NCI-H510A treated with DMSO at 0.1 percent for 48 hours (cell line): ENCODE measurements around the gene GPR146.
"Not testable (repeated sequence)": the region's sequence is repeated elsewhere in the genome, so short reads cannot be mapped to it uniquely, and the experiment has no call there.

Experiments
- DNase-seq: peaks from one replicate; lab custom pipeline; 2025; lab: John Stamatoyannopoulos, UW

GPR146 gene, protein sequence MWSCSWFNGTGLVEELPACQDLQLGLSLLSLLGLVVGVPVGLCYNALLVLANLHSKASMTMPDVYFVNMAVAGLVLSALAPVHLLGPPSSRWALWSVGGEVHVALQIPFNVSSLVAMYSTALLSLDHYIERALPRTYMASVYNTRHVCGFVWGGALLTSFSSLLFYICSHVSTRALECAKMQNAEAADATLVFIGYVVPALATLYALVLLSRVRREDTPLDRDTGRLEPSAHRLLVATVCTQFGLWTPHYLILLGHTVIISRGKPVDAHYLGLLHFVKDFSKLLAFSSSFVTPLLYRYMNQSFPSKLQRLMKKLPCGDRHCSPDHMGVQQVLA

DNA sequence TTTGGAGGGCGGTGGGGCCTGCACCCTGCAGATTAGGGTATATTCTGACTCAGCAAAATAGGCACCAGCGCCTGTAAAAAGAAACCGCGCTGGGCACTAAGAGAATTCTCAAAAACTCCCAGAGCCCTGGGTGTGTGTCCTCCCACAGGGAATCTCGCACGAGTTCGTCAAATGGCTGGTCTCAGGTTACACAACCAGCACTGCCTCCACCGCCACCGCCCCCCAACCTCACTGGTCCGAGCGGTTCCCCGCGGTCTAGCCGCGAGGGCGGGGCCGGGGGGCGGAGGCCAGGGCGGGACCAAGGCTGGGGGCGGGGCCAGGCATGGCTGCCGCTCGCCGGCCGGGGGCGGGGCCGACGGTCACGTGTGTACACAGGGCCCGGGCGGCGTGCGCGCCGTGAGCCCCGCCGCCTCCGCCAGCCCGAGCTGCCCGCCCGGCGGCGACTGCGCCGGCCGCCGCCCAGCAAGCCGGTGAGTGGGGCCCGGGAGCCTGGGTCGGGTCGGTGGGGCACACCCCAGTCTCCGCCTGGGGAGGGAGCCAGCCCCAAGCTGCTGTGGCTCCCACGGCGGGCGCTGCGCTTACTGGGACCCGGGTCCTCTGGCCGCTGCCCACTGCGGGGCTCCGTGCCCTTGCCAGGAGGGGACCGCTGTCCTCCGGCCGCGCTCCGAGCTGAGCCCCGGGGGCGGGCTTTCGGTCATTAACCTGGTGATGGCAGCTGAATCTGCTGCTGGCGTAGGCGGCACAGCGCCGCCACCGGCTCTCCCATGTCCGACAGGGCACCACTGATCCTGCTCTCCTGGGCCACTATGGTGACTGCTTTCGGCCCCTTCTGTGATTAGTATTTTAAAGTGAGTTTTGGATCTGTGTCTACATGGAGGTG, at the start of gene GPR146:
TSS of gene GPR146 (plus strand) at position 358 of the 880 bp plus-strand sequence. CDS start 12,970 bp downstream, outside the sequence.
- peak; percentile 42 for DNase-seq

DNA sequence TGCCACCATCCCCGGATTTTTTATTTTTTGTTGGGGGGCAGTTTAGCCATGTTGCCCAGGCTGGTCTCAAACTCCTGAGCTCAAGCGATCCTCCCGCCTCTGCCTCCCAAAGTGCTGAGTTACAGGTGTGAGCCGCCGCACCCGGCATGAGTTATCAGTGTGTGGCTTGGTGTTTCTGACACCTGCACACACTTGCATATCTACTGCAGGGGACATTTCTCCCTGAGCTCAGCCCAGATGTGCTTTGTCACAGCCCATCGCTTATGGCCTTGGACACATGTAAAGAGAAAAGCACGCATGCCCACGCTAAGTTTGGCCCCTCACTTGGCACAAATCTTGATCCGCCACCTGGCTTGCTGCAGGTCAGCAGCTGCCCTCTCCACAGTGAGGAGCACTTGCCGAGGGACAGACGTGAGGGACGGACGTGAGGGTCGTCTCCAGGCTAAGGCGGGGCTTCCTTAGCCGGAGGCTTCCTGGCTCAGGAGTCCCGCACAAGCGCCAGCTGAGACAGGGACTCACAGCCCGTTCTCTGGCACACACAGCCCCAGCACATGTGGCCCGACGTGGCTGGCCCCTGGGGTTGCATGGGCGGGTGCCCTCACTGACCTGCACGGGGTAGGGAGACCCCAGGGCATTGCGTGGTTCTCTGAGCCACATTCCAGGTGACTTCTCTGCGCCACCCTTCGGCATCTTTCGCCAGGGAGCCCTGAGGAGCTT, 49.6 kb upstream of the GPR146 start:
- no peak for DNase-seq

DNA sequence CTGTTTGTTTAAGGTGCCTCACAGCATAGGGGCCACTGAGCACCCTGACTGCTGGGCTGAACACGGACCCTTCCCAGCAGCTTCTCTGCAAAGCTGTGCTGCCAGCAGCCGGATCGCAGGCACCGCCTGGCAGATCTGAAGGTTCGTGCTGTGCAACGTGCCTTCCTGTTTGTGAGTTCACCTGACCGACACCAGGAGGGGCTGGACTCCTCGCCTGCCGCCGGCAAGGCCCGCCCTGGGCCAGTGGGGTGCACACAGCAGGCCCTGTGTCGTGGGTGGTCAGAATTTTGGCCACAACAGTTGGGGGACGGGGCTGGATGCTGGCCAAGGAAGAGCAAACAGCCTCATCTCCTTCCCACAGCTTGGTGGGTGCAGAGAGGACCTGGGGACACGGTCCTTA, 48.8 kb upstream of the GPR146 start:
- DNase-seq, result no peak

DNA sequence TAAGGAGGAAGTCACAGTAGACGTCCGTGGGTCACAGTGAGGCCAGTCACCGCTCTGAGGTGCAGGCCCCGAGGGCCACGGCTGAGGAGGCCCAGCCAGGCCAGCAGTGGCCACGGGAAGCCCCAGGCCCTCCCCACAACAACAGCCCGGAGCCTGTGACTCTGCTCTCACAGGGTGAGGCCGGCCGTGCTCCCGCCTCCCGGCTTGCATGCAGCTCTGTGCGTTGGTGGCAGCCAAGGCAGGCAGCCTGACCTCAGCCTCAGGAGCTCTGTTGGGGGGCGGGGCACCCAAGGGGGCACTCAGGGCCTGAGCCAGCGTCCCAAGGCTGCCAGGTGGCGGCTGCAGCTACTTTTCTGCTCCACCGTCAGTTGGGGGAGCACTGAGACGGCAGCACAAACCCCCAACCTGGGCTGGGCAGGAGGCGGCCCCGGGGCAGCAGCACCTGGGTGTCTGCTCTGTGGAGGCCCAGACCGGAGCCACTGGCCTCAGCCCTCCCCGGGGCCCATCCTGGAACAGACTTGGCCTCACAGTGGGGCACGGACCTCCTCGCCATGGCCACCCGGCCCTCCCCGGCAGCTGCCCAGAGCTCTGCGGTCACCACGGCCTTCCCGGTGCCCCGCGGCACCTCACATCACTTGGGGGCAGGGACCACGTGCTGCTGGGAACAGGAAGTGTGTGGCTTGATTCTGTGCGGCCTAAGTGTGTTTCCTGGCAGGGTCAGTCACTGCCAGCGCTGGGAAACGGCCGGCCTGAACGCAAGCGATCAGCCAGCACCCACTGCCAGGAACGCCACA, 48.1 kb upstream of the GPR146 start:
- DNase-seq, result no peak

DNA sequence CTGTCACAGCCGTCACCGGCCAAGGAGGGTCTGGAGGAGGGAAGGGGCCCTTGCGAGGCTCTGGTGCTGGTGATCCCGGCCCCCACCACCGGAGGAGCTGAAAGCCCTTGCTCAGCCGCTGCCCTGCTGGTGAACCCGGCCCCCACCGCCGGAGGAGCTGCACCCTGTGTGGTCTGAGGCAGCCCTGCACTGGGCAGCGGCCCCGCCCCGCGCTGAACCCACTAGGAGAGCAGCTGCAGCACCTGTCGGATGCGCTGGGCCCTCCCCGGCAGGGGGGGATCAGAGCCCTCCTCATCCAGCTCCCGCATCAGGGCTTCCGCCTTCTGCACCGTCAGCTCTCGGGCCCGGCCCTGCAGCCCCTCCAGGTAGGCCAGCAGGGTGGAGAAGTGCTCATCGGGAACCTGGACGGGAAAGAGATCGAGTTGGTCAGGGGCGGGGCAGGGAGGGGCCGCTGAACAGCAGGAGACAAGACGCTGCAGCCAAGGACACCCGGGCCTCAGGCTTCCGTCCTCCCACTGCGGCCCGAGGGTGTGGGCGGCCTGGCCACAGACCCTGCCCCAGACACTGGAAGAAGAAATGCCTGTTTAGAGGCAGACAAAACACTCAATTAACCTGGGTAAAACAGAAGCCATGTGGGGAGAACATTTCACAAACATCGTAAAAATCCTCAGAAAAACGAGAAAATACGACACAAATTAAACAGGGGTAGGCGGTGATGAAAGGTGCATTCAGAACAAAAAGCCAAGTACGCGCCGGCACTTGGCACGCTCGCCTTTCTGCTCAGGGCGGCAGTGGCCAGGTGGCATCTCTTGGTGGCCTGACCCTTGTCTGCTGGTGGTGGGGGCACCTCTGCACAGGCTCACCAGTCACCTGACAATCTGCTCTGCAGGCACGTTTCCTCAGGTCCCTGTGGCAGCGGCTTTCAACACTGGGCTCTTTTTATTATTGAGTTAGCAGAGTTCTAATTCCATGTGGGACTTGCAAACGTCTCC, 46.6 kb upstream of the GPR146 start:
- DNase-seq, result peak; percentile 33

DNA sequence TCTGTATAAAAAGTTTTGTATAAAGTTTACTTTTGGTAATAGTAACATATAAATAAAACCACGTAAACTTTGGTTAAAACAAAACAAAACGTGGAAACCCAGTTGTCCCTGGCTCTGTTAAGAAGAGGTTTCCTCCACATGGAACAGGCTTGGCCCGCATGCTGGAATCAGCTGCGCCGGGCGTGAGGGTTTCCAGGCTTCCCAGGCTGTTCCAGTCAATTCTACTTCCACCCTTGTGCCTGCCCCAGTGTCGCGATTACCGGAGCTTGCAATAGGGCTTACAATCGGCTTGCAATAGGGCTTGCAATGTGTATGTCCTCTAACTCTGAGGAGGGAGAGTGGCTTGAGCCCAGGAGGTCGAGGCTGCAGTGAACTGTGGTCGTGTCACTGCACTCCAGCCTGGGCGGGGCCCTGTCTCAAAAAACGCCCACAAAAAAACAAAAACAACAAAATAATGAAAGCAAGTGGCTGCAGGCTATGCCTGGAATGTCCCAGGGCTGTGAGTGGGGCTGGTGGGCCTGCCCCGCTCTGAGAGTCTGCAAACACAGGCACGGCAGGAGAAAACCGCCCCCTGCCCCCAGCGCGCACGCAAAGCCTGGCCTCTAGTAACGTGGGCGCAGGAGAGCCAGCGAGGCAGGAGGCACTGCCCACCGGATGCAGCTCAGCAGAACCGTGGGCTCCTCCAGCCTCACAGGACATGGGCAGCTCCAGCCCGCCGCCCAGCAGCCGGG, 45.0 kb upstream of the GPR146 start:
- DNase-seq, result no peak

DNA sequence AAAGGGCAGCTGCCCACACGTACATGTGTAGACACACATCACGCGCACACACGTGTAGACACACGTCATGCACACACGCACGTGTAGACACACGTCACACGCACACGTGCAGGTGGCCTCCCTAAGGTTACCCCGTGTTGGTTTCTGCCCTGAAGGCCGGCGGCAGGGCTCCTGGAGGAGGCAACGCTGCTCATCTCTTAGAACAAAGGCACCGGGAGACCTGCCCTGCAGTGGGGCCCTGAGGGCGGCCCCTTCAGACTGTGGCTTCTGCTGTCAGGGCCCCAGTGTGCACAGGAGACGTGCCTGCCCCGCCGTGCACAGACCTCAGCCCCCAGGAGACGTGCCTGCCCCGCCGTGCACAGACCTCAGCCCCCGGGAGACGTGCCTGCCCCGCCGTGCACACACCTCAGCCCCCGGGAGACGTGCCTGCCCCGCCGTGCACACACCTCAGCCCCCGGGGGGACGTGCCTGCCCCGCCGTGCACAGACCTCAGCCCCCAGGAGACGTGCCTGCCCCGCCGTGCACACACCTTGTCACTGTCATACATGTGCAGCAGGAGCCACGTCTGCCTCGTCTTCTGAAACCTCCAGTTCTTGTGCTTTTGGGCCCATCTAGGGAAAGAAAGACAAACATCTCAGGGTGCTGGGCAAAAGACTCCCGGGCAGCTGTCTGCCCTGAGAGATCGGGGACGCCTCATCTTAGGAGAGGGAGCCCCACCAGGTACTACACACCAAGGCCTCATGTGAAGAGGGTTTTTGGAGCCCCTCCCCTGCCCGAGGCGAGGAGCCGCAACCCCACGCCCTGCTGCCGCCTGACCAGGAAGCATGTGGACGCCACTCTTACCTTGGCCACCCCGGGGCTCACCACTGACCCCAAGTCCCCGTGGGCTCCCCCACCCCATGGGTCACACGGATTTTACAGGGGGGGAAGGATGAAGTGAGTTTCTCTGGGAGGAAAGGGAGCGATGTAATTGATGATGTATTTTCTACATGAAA, 44.1 kb upstream of the GPR146 start:
- no peak for DNase-seq

DNA sequence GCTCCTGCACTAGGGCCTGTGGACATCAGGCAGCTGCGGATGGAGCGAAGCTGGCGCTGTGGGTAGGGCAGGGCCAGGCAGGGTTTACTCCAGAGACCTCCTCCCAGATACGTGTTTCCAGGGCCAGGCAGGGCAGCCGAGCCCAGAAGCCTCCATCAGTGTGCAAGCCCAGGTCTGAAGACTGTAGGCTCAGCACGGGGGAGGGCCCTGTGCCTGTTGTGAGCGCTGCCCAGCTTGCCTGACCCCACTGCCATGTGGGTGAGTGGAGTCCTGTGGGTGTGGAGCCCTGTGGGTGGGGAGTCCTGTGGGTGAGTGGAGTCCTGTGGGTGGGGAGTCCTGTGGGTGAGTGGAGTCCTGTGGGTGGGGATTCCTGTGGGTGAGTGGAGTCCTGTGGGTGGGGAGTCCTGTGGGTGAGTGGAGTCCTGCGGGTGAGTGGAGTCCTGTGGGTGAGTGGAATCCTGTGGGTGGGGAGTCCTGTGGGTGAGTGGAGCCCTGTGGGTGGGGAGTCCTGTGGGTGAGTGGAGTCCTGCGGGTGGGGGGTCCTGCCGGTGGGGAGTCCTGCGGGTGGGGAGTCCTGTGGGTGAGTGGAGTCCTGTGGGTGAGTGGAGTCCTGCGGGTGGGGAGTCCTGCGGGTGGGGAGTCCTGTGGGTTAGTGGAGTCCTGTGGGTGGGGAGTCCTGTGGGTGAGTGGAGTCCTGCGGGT, 43.1 kb upstream of the GPR146 start:
- DNase-seq, result not testable (repeated sequence)

DNA sequence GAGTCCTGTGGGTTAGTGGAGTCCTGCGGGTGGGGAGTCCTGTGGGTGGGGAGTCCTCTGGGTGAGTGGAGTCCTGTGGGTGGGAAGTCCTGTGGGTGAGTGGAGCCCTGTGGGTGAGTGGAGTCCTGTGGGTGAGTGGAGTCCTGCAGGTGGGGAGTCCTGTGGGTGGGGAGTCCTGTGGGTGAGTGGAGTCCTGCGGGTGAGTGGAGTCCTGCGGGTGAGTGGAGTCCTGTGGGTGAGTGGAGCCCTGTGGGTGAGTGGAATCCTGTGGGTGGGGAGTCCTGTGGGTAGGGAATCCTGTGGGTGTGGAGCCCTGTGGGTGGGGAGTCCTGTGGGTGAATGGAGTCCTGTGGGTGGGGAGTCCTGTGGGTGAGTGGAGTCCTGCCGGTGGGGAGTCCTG, 42.3 kb upstream of the GPR146 start:
- DNase-seq, result not testable (repeated sequence)

DNA sequence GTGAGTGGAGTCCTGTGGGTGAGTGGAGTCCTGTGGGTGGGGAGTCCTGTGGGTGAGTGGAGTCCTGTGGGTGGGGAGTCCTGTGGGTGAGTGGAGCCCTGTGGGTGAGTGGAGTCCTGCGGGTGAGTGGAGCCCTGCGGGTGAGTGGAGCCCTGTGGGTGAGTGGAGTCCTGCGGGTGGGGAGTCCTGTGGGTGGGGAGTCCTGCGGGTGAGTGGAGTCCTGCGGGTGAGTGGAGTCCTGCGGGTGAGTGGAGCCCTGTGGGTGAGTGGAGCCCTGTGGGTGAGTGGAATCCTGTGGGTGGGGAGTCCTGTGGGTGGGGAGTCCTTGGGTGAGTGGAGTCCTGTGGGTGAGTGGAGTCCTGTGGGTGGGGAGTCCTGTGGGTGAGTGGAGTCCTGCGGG, 41.9 kb upstream of the GPR146 start:
- DNase-seq, result not testable (repeated sequence)

DNA sequence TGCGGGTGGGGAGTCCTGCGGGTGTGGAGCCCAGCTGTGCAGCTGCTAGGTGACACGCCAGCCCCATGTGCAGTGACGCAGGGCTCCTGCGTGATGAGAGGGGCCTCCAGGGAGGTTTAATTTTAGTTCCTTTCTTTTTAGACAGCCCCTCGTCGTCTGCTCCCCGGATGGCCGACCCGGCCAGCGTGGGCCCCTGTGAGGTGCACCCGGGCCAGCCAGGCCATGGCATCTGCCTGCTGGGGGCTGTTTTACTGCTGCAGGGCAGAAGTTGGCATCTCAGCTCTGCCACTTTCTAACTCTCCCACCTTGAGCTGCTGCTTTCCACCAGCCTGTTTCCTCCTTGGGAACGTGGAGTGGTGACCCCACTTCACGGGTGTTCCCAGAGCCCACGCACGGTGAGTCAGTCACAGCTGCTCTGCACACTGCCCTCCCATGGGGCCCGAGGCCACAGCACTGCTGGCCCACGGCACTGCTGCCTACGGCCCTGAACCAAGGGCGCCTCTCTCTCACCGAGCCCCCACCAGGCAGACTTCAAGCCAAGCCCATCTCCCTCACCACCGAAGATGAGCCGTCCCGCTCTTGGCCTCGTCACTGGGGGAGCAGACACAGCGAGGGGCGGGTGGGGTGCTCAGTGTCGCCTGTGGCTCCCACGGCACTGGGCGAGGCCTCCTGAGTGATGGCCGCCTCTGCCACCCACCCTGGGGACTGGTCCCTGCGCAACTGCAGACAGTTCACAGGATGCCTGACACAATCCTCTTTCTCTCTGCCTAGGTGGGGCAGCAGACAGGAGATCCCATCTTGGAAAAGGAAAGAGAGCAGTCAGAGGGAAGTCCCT, 40.1 kb upstream of the GPR146 start:
- DNase-seq, result no peak

DNA sequence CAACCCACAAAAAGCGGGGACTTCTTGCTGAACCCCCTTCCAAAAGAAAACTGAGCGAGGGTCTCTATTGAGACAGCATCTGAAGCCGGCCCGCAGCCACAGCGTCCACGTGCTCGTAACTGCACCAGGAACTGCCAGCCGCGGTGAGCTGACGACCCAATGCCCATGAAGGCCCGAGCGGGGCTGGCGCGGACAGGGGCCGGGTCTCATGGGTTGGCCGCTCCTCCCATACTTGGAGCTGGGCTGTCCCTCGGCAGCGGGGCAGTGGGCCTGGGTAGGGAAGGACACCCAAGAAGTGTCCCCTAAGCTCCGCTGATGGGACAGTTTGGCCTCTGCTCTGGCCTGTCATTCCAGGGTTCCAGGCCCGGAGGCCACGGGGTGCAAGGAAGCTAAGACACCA, 39.0 kb upstream of the GPR146 start:
- no peak for DNase-seq

DNA sequence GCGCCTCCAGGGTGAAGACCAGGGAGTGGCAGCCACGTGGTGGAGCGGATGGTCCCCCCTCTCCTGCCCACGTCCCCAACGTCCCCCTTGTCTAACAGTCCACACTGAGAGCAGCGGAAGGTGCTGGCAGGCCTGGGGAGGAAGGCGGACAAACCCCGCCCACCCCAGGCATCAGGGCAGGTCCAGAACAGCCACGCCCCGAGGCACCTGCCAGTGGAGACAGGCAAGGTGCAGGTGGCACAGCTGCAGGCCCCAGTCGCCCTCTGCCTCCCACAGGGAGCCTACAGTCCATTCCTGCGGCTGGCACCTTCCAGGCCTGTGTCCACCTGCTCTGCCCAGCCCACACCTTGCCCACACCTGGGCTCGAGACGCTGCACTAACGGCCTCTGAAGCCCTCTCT, 36.4 kb upstream of the GPR146 start:
- DNase-seq, result no peak

DNA sequence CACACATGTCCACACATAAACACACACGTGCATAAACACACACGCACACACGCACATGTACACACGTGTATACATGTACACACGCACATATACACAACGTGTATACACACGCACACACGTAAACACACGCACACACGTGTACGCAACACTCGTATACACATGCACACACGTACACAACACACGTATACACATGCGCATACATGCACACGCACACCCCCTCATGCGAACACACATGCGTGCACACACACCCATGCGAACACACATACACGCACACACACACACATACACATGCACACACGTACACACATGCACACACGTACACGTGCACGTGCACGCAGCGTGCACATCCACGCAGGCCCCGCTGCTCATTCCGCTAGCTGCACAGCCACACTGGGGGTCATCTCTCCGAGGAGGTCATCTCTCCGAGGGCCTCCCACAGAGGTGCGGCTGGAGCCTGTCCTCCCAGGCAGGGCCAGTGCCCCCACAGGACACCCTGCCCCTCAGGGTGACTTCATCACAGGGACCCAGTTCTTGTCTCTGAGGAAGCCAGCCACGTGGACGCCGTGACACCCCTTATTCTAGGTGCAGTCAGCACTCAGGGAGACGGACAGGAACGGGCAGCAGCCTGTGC, 35.5 kb upstream of the GPR146 start:
- DNase-seq, result no peak

DNA sequence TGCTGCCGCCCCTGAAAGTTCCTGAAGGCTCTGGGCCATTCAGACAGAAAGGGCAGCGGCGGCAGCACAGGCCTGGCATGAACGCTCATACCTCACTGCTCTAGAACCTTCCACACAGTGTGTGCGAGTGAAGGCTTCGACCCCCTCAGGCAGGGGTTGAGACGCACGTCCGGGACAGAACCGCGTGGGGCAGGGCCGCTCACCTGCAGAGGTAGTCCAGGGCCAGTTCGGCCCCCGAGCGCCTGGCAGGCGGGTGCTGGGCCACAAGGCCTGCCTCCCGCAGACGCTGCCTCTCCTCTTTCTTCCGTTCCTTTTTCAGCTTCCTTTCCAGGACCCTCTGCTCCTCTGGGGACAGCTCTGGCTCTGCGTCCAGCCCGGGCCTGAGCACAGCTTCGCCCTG, 34.6 kb upstream of the GPR146 start:
- no peak for DNase-seq

DNA sequence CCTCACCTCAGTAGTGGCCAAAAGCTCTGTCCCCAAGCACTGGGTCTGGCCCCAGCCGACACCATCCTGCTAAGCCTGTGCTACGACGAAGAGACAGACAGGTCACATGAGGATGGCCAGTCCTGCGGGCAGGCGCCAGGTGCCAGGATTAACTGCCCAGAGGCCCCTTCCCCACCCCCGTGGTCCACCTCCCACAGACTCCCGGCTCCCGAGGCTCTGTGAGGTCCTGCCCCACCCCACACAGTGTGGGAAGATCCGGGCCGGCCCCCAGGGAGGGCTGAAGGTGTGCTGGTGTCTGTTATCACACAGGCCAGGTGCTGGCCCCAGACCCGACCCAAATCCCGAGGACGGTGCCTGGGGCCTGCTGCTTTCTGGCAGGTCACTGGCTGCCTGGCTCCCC, 34.1 kb upstream of the GPR146 start:
- no peak for DNase-seq
